Suprapubic skin (tissue), 4 donors: ENCODE data around the gene SDHB. TPM values are rescaled to one million over a fixed set of nuclear protein-coding genes. Genes with fewer than 3 reads are reported as not detected.

ENCODE experiments used
- DNase-seq, 2 donors: peaks; one replicate each; pipeline ENCODE4 v3.0.0-alpha.2; 2019; ENCODE audit warnings: low spot score in 2 of 2
- H3K27ac ChIP-seq: fragments of 200-600 bp; sonication (generic); one replicate; pipeline ENCODE4 v1.5.1; 2019
- H3K27me3 ChIP-seq: fragments of 200-600 bp; sonication (generic); one replicate; pipeline ENCODE4 v1.5.1; 2019
- H3K36me3 ChIP-seq: fragments of 200-600 bp; sonication (generic); one replicate; pipeline ENCODE4 v1.5.1; 2019
- H3K4me1 ChIP-seq: fragments of 200-600 bp; sonication (generic); one replicate; pipeline ENCODE4 v1.5.1; 2019
- H3K4me3 ChIP-seq: fragments of 200-600 bp; sonication (generic); one replicate; pipeline ENCODE4 v1.5.1; 2019; ENCODE audit warnings: mild to moderate bottlenecking
- H3K9me3 ChIP-seq: fragments of 200-600 bp; sonication (generic); one replicate; pipeline ENCODE4 v1.5.1; 2019
- EP300 ChIP-seq: sonication (generic); formaldehyde crosslinking; IDR thresholded peaks from one replicate; pipeline ENCODE4 v1.6.1; 2017; ENCODE audit warnings: antibody characterized with exemption
- POLR2A ChIP-seq, 2 donors: fragments of 450-650 bp; IDR thresholded peaks; one replicate each; pipeline ENCODE4 v1.6.1; 2017; ENCODE audit warnings: antibody characterized with exemption in 2 of 2, mild to moderate bottlenecking in 2 of 2, moderate library complexity in 2 of 2
- POLR2AphosphoS5 ChIP-seq, 3 donors: sonication (generic); formaldehyde crosslinking; IDR thresholded peaks; one replicate each; pipeline ENCODE4 v1.6.1; 2017; ENCODE audit warnings: antibody characterized with exemption in 3 of 3
- WGBS: methylation state at CpG from one replicate; pipeline ENCODE4 v1.1.5; 2018; 5-methylcytosine and 5-hydroxymethylcytosine counted together
- total RNA-seq, 4 donors: library from RNA; depleted of rRNA; stranded (reverse); fragments of >200 nt; gene quantifications; one replicate each; pipeline ENCODE4 v1.1.0, GENCODE V29; 2016
- TF ChIP-seq, protein P1 (sequence below), 2 donors: fragments of 200-600 bp in 1 of 2; fragments of 450-650 bp in 1 of 2; sonication (generic) in 1 of 2; IDR thresholded peaks; one replicate each; pipeline ENCODE4 v1.5.1; 2016 to 2019; ENCODE audit warnings: antibody characterized with exemption in 2 of 2, mild to moderate bottlenecking in 1 of 2, moderate library complexity in 1 of 2

The SDHB gene
- total RNA-seq, 4 donors from 2014 or later = 69.0 to 98.3 (median 90.5) TPM

DNA sequence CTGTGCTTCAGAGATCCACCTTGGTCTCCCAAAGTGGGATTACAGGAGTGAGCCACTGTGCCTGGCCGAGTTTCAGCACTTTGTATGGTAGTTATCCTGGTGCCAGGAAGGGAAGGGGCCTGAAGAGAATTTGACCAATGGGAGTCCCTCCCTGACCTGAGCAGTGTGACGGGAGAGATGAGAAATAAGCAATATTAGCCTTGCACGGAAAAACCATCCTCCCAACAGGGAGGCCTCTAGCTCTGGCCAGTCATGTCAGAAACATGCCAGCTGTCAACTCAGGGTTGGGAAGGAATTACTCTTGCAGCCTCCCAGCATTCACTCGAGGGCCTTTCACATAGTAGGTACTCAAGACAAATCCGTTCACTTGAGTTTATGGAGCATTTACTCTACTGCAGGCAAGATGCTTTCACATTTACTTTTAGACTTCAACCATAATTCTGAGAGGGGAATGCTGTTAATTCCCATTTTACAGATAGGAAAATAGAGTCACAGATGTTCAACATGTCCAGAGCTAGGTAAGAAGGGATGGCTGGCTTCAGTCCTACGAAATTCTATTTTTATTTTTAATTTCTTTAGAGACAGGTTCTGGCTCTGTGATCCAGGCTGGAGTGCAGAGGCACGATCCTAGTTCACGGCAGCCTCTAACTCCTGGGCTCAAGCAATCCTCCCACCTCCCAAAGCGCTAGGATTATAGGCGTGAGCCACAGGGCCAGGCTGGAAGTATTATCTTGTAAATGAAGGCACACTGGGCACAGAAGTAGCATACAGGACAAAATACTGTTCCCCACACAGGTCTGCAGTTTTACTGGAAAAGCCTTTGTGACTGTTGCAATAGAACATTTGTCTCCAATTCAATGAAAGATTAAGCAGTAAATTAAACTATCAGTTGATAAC lies 38.9 kb downstream of the SDHB start:
- H3K4me1 ChIP-seq = peaks cover 26% of the 10 kb centered on the region
- TF ChIP-seq POLR2A (IDR thresholded peaks at IDR 0.05) (no peak), EP300 (no peak), POLR2AphosphoS5 (IDR thresholded peaks at IDR 0.05) (no peak)
- TF ChIP-seq, protein P1, sequence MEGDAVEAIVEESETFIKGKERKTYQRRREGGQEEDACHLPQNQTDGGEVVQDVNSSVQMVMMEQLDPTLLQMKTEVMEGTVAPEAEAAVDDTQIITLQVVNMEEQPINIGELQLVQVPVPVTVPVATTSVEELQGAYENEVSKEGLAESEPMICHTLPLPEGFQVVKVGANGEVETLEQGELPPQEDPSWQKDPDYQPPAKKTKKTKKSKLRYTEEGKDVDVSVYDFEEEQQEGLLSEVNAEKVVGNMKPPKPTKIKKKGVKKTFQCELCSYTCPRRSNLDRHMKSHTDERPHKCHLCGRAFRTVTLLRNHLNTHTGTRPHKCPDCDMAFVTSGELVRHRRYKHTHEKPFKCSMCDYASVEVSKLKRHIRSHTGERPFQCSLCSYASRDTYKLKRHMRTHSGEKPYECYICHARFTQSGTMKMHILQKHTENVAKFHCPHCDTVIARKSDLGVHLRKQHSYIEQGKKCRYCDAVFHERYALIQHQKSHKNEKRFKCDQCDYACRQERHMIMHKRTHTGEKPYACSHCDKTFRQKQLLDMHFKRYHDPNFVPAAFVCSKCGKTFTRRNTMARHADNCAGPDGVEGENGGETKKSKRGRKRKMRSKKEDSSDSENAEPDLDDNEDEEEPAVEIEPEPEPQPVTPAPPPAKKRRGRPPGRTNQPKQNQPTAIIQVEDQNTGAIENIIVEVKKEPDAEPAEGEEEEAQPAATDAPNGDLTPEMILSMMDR (IDR thresholded peaks at IDR 0.05) = no peak
- DNase-seq = peak in 1 of 2 donors; percentile 15
- peaks cover 25% of the 10 kb centered on the region for H3K36me3 ChIP-seq
- H3K27ac ChIP-seq = no peak overlapping the region
- no peaks in the 10 kb centered on the region for H3K9me3 ChIP-seq
- no peak overlapping the region for H3K4me3 ChIP-seq
- WGBS = 85% methylated on average over 10 of the region's 10 CpGs
- H3K27me3 ChIP-seq = no peaks in the 10 kb centered on the region

DNA sequence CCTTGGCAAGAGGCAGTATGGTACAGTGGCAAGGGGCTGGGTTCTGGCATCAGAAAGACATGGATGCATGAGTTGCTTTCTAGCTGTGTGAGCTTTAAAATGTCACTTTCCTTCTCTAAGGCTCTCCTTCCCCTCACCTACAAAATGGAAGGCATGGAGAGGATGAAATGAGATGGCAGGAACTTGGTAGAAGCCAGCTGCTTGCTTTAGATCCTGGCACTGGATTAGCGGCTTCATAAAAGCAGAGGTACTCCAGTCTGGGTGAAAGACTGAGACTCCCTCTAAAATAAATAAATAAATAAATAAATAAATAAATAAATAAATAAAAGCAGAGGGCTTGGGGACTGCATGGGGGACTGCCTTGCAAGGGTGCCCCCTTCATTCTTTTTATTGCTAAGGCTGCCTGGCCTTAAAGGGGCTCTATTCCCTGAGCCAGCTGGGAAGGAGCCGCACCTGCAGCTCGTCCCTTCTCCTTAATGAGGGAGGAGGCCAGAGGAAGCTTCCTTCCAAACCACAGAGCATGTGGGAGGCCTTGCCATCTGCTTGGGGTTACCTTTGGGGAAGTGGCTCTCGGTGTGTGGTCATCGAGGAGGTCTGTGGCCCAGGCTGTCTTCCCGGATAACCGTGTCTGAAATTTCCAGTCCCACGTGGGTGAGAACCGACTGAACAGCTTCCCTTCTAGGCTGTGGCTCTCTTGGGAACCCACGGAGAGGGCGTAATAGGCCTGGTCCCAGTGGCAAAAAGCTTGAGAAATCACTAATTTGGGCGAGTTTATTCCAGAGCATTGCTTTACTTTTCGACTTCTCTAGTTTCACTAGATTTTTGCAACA lies 40.1 kb downstream of the SDHB start:
- Histone ChIP-seq H3K4me3 (no peak overlapping the region), H3K27me3 (no peaks in the 10 kb centered on the region), H3K9me3 (no peaks in the 10 kb centered on the region), H3K27ac (no peak overlapping the region), H3K4me1 (peaks cover 32% of the 10 kb centered on the region), H3K36me3 (peaks cover 13% of the 10 kb centered on the region)
- DNase-seq = peak in 1 of 2 donors; percentile 35
- no peak for TF ChIP-seq EP300
- TF ChIP-seq, protein P1 (IDR thresholded peaks at IDR 0.05) = no peak
- TF ChIP-seq POLR2AphosphoS5 (IDR thresholded peaks at IDR 0.05) = no peak
- TF ChIP-seq POLR2A (IDR thresholded peaks at IDR 0.05) = no peak
- 69% methylated on average over 13 of the region's 13 CpGs for WGBS

DNA sequence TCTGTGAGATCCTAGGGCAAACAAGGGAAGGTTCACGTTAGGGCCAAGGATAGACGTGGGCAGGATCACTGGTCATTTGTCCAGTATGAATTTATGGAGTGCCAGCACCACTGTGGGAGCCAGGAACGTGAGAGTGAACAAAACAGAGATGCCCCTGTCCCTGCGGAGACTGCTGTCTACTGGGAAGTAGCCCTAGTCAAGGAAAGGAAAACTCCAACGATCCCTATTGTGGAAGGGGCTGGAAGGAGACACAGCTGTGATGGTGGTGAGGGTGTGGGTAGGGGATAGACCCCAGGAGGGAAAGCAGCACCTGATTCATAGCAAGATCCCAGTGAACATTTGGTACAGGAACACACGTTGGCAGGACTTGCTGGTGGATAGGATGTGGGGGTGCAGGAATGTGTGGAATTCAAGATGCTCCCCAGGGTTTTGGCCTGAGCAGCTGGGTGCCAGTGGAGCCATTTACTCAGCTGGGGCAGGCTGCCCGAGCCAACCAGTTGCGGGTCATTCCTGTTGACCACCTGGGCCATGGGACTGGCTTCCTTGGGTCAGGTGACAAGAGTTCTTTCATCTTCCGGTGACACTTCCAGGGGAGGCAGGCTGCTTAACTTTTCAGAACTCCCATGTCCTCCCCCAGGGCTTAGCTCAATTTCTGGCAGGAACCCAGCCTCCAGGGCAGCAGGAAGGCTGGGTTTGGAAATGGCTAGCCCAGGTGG lies 40.9 kb downstream of the SDHB start:
- no peak overlapping the region for H3K27ac ChIP-seq
- peak in 1 of 2 donors; percentile 49 for DNase-seq

DNA sequence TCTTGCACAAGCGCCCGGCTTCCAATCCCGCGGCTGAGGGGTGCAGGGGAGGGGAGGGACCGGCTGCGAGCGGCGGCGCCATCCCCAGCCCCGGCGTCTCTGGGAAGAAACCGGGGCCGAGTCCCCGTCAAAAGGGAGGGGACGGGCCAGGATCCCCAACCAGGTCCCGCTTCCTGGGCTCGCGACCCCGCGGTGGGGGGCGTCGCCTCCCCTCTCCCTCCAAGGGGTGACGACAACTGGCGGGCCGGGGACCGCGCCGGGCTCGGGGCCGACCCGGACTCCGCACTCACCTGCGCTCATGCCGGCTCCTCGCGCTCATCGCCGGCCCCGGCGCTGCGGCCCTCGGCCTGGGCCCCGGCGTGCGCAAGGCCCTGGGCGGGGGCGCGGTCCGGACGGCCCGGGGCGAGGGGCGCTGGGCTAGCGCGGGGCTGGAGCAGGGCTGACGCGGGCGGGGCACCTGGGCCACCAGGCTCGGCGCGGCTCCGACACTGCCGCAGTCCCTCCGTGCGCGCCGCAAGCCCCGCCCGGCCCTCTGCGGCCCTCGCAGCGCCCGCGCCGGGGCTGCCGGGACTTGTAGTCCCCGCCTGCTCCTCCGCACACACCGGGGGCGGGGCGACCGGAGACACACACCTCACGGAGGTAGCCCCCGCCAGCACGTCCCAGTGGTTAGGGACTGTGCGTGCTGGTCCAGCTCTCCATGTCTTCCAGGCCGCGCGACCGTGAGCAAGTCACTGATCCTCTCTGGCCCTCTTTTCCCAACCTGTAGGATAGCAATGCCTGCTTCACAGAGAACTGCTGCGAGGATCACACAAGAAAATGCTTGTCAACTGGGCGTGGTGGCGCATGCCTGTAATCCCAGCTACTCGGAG lies 42.2 kb downstream of the SDHB start, which contains the start of gene ATP13A2:
TSS of gene ATP13A2 (minus strand) at position 490 of the 869 bp plus-strand sequence. CDS start at position 300, 190 bp downstream.
- H3K27me3 ChIP-seq = no peaks in the 10 kb centered on the region
- H3K36me3 ChIP-seq = no peaks in the 10 kb centered on the region
- DNase-seq = peak in 1 of 2 donors; percentile 86
- H3K9me3 ChIP-seq = no peaks in the 10 kb centered on the region
- peaks cover 32% of the 10 kb centered on the region for H3K4me1 ChIP-seq
- TF ChIP-seq EP300 (no peak), POLR2A (IDR thresholded peaks at IDR 0.05) (peak in 1 of 2 donors; percentile 49), POLR2AphosphoS5 (IDR thresholded peaks at IDR 0.05) (peak in 1 of 3 donors; percentile 50)
- TF ChIP-seq, protein P1 (IDR thresholded peaks at IDR 0.05) = no peak
- under 1% methylated on average over 39 of the region's 94 CpGs for WGBS
- H3K4me3 ChIP-seq = peak within 1 kb of the TSS; percentile 92
- peak within 1 kb of the TSS; percentile 24 for H3K27ac ChIP-seq

More for the DNA sequence above, 40.9 kb downstream of the SDHB start:
- WGBS = 70% methylated on average over 7 of the region's 9 CpGs
- no peak overlapping the region for H3K4me3 ChIP-seq
- no peaks in the 10 kb centered on the region for H3K9me3 ChIP-seq
- TF ChIP-seq, protein P1 (IDR thresholded peaks at IDR 0.05) = no peak
- H3K27me3 ChIP-seq = no peaks in the 10 kb centered on the region
- H3K4me1 ChIP-seq = peaks cover 32% of the 10 kb centered on the region
- H3K36me3 ChIP-seq = peaks cover 5% of the 10 kb centered on the region
